Measurements from ENCODE around the gene CLEC4G.

- TF ChIP-seq CTCF (IDR thresholded peaks at IDR 0.05; ENCODE audit: low read depth, low read length, poor library complexity, severe bottlenecking) (no peak), EZH2phosphoT487 (IDR thresholded peaks at IDR 0.05; ENCODE audit: borderline replicate concordance, low read length) (no peak)
These were observed 46.1 kb downstream of the CLEC4G start for GRCh38 chr19:7685546-7686445.
